PFSK-1 (cell line): Measurements from ENCODE around the gene NEURL2.

ENCODE experiments used
- POLR2AphosphoS5 ChIP-seq: IDR thresholded peaks from 2 replicates; pipeline ENCODE4 v1.6.1; 2012; ENCODE audit warnings: low read depth, mild to moderate bottlenecking, control low read depth, low read length, moderate library complexity
- REST ChIP-seq, 2 experiments: IDR thresholded peaks; 2 replicates each; pipeline versions ENCODE4 v1.6.1 to v1.8.0; 2011 to 2012; ENCODE audit warnings: low read depth in 2 of 2, low read length in 2 of 2, control low read depth in 1 of 2, inconsistent platforms in 1 of 2, mild to moderate bottlenecking in 1 of 2, moderate library complexity in 1 of 2; ENCODE audit not compliant: insufficient read depth in 1 of 2
- TAF1 ChIP-seq: IDR thresholded peaks from 2 replicates; pipeline ENCODE4 v1.6.1; 2012; ENCODE audit warnings: low read length, control low read depth, borderline replicate concordance; ENCODE audit not compliant: insufficient read depth

GRCh38 chr20:45880988-45881788, 9.8 kb downstream of the NEURL2 start, which contains the start of gene ZSWIM1:
- TF ChIP-seq POLR2AphosphoS5 = peak; percentile 95
- TF ChIP-seq REST (IDR thresholded peaks at IDR 0.05; ENCODE audit: insufficient read depth in 1 of 2, low read depth in 2 of 2, low read length in 2 of 2) = 0 out of 4 replicates have a peak, but pooled peaks have one; percentile 14 to 52
- TF ChIP-seq TAF1 = peak; percentile 89
